Fibroblast of skin of left biceps (primary cell): ENCODE data around the gene CA5B.
"Not testable (repeated sequence)": the region's sequence is repeated elsewhere in the genome, so short reads cannot be mapped to it uniquely, and the experiment has no call there.

Source experiments
- DNase-seq, 2 experiments: peaks; one replicate each; pipeline ENCODE4 v3.0.0-alpha.2; 2013; ENCODE audit warnings: low read depth in 2 of 2

Gene CA5B, protein sequence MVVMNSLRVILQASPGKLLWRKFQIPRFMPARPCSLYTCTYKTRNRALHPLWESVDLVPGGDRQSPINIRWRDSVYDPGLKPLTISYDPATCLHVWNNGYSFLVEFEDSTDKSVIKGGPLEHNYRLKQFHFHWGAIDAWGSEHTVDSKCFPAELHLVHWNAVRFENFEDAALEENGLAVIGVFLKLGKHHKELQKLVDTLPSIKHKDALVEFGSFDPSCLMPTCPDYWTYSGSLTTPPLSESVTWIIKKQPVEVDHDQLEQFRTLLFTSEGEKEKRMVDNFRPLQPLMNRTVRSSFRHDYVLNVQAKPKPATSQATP

DNA sequence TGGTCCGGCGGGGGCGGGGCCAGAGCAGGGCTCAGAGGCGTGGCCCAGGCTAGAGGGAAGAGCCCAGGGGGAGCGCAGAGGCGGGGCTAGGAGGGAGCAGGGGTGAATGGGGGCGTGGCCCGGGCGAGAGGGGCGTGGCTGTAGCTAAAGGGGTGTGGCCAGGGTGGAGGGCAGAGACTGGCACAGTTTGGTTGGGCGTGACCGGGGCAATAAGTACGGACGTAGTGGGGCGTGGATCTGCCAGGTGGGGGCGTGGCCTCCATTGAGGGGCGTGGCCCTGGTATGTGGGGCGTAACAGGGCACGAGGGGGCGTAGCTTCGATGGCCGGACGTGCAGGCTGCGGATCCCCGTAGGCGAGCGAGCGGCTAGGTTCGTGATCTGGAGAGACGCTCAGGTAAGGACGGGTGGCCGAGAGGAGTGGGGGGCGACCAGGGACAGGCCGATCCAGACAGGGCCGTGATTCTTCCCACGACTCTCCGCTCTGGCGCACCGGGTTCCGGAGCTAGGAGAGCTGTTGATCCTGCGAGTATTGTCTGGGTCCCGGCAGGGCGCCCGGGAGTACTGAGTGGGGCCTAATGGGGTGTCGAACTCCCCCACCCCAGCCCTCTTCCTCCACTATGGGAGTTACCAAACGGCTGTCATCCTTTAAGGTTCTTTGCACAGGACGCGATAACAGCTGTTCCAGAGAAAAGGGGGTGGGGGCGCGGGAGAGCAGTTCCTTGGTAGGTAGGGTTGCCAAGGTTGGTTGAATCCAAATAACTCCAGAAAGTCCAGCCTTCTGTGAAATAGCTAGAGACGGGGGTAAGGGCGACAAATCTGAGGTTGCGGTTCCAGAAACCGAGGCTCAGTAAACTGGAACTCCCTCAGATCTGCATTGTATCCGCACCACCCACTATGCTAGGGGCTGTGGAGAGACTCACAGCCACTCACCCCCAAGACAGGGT is at the start of gene CA5B:
Gene CA5B (plus strand): TSS at position 312 of the 944 bp plus-strand sequence. CDS start 11,754 bp downstream, outside the sequence.
- peak; percentile 19 to 20 for DNase-seq

DNA sequence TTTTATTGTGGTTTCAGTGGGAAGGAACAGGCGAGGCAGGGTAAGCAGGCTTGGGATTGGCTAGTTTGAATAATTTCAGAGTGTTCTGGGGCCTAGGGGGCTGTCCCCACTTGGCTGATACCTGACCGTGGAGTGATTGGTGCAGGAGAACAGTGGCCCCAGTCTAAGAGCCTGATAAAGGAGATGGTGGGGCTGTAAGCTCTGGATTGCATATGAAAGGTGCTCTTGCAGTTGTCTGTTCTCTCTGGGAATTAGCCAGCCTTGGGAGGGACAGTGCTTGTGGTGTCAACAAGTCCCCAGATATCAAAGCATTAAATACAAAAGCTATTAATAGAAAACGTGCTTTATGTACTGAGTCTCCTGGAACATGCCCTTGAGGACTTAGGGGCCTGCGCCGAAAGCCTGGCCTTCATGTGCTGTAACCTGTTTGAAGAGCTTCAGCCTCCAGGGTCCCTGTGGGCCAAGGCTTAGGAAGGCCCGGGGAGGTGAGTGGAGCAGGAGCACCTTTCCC is 43.1 kb upstream of the CA5B start:
- no peak for DNase-seq

DNA sequence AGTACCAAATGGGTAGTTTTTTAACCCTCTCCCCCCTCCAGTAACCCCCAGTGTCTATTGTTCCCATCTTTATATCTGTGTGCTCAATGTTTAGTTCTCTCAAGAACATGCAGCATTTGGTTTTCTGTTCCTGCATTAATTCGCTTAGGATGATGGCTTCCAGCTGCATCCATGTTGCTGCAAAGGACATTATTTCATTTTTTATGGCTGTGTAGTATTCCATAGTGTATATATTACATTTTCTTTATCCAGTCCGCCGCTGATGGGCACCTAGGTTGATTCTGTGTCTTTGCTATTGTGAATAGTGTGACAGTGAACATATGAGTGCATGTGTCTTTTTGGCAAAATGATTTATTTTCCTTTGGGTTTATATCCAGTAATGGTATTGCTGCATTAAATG is 41.6 kb upstream of the CA5B start:
- no peak for DNase-seq

DNA sequence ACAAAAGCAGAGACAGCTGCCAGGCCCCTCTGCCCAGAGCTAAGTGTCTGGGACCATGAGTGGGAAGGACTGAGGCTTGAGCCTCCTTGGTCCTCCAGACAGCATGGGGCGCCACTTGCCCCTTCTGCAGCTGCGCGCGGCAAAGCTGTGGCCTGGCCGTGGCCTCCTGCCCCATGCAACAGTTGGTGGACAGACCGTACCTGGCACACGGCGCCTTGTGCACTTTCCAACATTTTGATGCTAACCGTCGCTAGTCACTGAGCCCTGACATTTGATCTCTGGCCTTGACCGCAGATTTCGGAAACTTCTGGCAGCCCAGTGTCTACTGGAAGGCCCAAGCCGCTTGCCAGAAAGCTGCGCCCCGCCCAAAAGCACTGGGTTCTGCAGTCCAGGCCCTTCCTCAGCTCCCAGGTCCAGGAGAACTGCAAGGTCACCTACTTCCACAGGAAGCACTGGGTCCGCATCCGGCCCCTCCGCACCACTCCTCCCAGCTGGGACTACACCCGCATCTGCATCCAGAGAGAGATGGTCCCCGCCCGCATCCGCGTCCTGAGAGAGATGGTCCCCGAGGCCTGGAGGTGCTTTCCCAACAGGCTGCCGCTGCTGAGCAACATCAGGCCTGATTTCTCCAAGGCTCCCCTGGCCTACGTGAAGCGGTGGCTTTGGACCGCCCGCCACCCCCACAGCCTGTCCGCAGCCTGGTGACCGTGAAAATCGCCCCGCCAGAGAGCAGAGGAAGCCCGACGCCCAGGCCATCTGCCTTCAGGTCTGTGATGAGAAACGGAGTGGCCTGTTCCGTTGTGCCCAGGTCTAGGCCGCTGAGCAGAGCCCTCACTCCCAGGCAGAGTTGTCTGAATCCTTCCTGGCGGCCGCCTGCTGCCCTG is 35.3 kb upstream of the CA5B start:
- no peak for DNase-seq

GRCh38 chrX:15703809-15704208 is 34.3 kb upstream of the CA5B start:
- not testable (repeated sequence) for DNase-seq

- DNase-seq = not testable (repeated sequence)
Observed at GRCh38 chrX:15704273-15704672, 33.8 kb upstream of the CA5B start.

DNA sequence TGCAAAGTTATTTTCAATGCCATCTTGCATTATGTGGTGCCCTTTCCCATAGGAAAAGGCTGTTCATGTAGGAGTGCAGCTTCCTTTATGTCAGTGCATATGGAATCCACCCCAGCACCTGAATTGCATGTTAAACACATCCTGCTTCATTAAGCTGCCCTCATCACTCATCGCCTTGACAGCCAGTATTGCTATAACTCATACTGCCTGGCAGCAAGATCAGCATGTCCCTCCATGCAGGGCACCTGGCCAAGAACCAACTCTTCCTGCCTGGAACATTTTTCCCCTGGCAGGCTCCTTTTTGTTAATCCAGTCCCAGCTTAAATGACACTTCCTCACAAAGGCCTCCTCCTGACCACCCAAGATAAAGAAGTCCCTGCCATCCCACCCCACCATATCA is 23.5 kb upstream of the CA5B start:
- DNase-seq = no peak

- DNase-seq = no peak
Observed at GRCh38 chrX:15718283-15718970, 19.6 kb upstream of the CA5B start.

DNA sequence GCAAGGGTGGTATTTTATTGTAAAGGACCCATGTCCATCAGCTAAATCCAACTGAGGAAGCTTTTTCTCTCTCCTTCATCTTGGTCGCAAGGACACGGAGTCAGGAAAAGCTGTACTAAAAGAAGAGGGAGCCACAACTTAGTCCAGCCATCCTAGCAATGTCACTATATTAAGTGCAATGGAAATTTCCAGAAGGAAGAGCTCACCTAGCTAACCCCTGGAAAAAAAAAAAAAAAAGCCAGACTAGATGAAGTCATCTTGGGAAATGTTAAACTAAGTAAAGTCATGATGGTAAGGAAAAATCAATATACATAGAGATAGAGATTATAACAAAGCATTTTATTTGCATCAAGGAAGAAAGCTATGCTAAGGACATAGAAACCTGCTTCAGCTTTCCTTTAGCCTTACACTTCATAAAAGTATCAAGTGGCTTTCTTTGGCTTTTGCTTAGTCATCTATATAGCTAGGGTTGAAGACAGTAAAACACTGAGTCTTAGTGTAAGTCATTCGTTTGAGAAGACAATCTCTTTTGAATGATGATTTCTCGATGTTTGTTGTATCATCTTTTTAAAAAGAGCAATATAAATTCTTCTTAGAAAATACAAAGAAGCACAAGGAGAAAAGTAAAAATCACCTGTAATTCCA is 18.6 kb upstream of the CA5B start:
- no peak for DNase-seq

GRCh38 chrX:15721911-15722310 is 16.2 kb upstream of the CA5B start:
- DNase-seq = no peak

- no peak for DNase-seq
Observed at GRCh38 chrX:15723887-15724517, 14.1 kb upstream of the CA5B start.

GRCh38 chrX:15724911-15725310 is 13.2 kb upstream of the CA5B start:
- no peak for DNase-seq

DNA sequence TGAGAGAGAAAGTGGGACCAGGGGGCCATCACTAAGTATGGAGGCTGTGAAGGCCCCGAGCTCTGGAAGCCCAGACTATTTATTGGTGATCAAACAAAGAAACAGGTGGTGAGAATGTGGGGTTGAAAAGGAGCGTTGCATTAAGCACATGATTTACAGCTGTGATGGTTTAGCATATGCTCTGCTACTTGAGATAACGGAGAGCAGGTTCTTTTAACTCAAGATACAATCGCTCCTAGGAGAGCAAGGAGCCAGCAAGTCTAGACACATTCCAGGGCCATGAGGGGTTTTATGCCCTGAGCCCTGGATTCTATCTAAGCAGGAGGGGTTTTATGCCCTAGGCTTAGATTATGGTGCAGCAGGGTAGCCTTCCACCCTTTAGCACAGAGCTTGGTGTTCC is 6.7 kb upstream of the CA5B start:
- not testable (repeated sequence) for DNase-seq

DNA sequence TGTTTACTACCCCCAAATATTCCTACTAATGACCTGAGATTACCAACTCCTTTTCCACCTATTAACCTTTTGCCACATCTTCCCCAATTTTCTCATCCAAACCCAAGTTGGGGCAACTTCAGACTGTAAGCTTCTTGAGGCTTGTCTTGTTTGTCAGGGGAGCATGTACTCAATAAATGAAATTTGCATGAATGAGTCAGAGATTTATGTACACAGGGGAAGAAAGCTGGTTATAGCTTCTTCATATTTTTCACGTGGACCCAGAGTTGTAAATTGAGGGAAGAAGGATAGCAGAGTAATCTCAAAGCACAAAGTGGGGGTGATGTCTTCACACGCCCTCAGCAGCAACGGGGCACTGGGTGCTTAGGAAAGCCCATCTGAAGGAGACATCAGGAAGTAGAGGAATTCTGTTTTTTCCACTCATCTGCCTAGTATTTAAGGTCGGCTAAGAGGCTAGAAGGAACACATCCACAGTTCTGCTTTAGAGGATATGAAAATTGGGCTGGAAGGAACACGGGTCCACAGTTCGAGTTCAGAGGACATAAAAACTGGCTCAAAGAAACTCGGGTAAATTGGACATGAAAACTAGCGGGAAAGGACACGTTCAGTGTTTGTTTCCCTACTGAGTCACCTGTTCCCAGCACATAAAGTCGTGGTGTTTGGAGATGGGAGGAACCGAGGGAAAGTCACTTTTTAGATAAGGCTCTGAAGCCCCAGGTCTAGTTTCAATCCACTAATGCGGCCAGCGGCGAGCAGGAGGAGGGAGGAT is 696 bp upstream of the CA5B start:
- no peak for DNase-seq

- DNase-seq = no peak
Observed at GRCh38 chrX:15739886-15740285, 1.8 kb downstream of the CA5B start.

DNA sequence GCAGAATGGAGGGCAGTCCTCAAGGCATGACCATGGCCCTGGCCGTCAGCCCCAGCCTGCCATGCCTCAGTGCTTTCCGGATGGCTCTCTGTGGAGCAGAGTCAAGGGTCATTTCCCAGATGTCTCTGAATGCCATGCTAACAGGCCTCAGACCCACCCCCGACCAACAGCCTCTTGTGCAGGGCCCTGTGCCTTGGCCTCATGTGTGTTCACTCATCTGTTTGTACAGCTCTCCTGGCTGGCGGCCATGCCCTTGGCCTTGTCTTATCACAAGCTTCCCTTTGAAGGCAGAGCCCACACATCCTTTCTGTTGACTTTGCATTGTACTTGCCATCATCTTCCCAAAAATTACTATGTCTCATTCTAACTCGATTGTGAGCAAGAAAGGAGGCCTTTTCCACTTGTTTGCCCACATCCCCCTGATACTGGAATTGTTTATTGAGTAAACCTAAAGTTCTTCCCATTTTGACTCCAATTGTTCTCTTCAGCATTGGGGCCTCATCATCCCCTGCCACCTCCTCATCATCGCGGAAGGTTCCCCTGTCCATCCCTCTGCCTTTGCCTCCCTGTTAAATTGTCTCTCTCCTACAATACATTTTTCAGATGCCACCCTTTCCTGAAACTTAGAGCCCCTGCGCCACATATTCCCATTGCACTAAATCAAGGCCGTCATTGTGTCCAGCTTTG is 6.3 kb downstream of the CA5B start:
- no peak for DNase-seq

GRCh38 chrX:15745179-15745578 is 7.1 kb downstream of the CA5B start:
- DNase-seq = no peak

DNA sequence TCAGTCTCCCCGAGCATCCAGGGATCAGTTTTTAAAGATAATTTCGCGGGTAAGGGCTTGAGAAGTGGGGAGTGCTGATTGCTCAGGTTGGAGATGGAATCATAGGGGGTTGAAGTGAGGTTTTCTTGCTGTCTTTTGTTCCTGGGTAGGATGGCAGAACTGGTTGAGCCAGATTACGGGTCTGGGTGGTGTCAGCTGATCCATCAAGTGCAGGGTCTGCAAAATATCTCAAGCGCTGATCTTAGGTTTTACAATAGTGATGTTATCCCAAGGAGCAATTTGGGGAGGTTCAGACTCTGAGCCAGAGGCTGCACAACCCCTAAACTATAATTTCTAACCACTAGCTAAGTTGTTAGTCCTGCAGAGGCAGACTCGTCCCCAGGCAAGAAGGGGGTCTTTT is 8.6 kb downstream of the CA5B start:
- not testable (repeated sequence) for DNase-seq
